Renal cortical epithelial cell (primary cell): Measurements from ENCODE around the gene S100A7A. TPM values are rescaled to one million over a fixed set of nuclear protein-coding genes. Genes with fewer than 3 reads are reported as not detected.
"Not testable (repeated sequence)": the region's sequence is repeated elsewhere in the genome, so short reads cannot be mapped to it uniquely, and the experiment has no call there.

ENCODE experiments used
- DNase-seq: peaks from one replicate; pipeline ENCODE4 v3.0.0-alpha.2; 2011; ENCODE audit warnings: low read depth
- total RNA-seq: library from RNA; depleted of rRNA; stranded (reverse); fragments of >200 nt; gene quantifications from 2 replicates; pipeline ENCODE4 v1.2.3, GENCODE V29; 2014

The S100A7A gene
- total RNA-seq, 1 donor from 2014 or later: not detected

- peak; percentile 43 for DNase-seq
Measured at GRCh38 chr1:153422450-153423068, 6.2 kb downstream of the S100A7A start.

GRCh38 chr1:153426809-153427208, 10.5 kb downstream of the S100A7A start:
- no peak for DNase-seq

GRCh38 chr1:153428073-153428638, 11.8 kb downstream of the S100A7A start:
- DNase-seq: no peak

GRCh38 chr1:153428791-153429190, 12.5 kb downstream of the S100A7A start:
- DNase-seq: no peak

GRCh38 chr1:153429266-153430165, 13.2 kb downstream of the S100A7A start:
- no peak for DNase-seq

- no peak for DNase-seq
Measured at GRCh38 chr1:153430166-153430553, 13.8 kb downstream of the S100A7A start.

- DNase-seq: no peak
Measured at GRCh38 chr1:153430561-153430960, 14.2 kb downstream of the S100A7A start.

- DNase-seq: no peak
Measured at GRCh38 chr1:153431002-153431401, 14.7 kb downstream of the S100A7A start.

- DNase-seq: no peak
Measured at GRCh38 chr1:153431427-153431826, 15.1 kb downstream of the S100A7A start.

GRCh38 chr1:153431928-153432327, 15.6 kb downstream of the S100A7A start:
- no peak for DNase-seq

- DNase-seq: no peak
Measured at GRCh38 chr1:153432874-153433681, 16.8 kb downstream of the S100A7A start.

- DNase-seq: no peak
Measured at GRCh38 chr1:153434746-153435455, 18.6 kb downstream of the S100A7A start.

- DNase-seq: no peak
Measured at GRCh38 chr1:153437236-153437635, 20.9 kb downstream of the S100A7A start.

- DNase-seq: no peak
Measured at GRCh38 chr1:153438599-153438998, 22.3 kb downstream of the S100A7A start.

GRCh38 chr1:153439273-153439672, 23.0 kb downstream of the S100A7A start:
- DNase-seq: no peak

- DNase-seq: no peak
Measured at GRCh38 chr1:153441238-153441755, 25.0 kb downstream of the S100A7A start.

GRCh38 chr1:153443486-153443885, 27.2 kb downstream of the S100A7A start:
- DNase-seq: no peak

- DNase-seq: no peak
Measured at GRCh38 chr1:153444078-153444477, 27.8 kb downstream of the S100A7A start.

GRCh38 chr1:153447498-153448170, 31.3 kb downstream of the S100A7A start:
- DNase-seq: peak; percentile 38

GRCh38 chr1:153448851-153449250, 32.5 kb downstream of the S100A7A start:
- not testable (repeated sequence) for DNase-seq
